Ecto neural progenitor cell (in vitro differentiated cells): ENCODE data around the gene RPS6KL1.
"Not testable (repeated sequence)": the region's sequence is repeated elsewhere in the genome, so short reads cannot be mapped to it uniquely, and the experiment has no call there.

Source experiments
- DNase-seq: peaks from one replicate; pipeline ENCODE4 v3.0.0-alpha.2; 2018; ENCODE audit warnings: low spot score

RPS6KL1 gene

DNA sequence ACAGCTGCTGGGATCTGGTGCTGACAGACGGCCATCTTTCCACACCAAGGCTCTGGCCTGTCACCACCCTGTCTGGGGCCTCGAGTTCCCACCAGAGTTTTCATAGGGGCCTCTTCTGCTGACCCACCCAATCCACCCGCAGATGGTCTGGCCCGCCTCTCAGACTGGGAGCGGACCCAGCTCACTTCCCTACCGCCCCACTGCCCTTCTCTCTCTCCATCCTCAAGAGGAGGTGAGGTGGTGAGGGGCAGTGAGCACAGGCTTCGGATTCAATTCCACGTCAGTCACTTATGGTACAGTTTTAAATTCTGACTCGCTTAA is 12.3 kb upstream of the RPS6KL1 start:
- DNase-seq, result peak; percentile 35

- DNase-seq, result peak; percentile 49
Observed at GRCh38 chr14:74934476-74935359, 11.7 kb upstream of the RPS6KL1 start.

DNA sequence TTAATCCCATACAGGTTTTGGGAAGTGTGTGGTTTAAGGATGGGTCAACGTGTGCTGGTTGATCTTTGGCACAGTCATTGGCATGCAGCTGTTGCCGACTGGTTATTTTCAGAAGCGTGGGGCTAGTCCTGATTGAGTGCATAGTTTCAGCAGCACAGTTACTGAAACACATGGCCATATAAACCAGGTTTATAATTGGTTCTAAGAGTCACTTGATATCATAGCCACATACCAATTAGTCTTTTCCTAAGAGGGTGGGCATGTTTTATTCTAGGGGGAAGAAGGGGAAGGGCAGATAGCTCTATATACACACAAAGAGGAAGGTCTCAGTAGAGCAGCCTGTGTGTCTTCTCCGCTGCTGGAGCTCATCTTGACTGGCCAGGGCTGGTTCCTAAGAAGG is 11.0 kb upstream of the RPS6KL1 start:
- DNase-seq, result no peak

- DNase-seq, result not testable (repeated sequence)
Observed at GRCh38 chr14:74932936-74933335, 9.9 kb upstream of the RPS6KL1 start.

- no peak for DNase-seq
Observed at GRCh38 chr14:74932401-74932901, 9.4 kb upstream of the RPS6KL1 start.

DNA sequence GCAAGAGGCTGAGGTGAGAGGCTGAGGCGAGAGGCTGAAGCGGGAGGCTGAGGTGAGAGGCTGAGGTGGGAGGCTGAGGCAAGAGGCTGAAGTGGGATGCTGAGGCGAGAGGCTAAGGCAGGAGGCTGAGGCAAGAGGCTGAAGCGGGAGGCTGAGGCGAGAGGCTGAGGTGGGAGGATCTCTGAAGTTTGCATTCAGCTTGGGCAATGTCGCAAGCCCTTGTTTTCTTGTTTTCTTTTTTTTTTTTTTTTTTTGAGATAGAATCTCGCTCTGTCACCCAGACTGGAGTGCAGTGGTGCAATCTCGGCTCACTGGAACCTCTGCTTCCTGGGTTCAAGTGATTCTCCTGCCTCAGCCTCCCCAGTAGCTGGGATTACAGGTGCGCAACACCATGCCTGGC is 8.7 kb upstream of the RPS6KL1 start:
- not testable (repeated sequence) for DNase-seq

- DNase-seq, result no peak
Observed at GRCh38 chr14:74929242-74929641, 6.2 kb upstream of the RPS6KL1 start.

- no peak for DNase-seq
Observed at GRCh38 chr14:74927225-74927624, 4.2 kb upstream of the RPS6KL1 start.

DNA sequence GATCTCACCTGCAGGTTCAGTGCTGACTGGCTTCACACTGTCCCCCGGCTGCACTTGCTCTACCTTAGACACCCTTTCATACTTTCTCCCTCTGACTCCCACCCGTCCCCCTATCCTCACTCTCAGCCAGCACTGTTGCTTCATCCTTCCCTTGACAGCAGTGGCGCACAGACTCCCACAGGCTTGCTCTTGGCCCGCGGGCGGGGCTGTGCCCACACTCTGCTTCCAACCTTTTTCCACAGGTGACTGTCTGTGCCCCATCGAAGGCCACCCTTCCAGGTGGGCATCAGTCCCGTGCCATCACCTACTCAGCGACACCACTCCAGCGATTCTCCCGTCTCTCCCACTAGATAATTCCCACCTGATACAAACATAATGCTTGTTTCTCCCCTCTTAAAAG is 1.0 kb upstream of the RPS6KL1 start:
- DNase-seq, result no peak

DNA sequence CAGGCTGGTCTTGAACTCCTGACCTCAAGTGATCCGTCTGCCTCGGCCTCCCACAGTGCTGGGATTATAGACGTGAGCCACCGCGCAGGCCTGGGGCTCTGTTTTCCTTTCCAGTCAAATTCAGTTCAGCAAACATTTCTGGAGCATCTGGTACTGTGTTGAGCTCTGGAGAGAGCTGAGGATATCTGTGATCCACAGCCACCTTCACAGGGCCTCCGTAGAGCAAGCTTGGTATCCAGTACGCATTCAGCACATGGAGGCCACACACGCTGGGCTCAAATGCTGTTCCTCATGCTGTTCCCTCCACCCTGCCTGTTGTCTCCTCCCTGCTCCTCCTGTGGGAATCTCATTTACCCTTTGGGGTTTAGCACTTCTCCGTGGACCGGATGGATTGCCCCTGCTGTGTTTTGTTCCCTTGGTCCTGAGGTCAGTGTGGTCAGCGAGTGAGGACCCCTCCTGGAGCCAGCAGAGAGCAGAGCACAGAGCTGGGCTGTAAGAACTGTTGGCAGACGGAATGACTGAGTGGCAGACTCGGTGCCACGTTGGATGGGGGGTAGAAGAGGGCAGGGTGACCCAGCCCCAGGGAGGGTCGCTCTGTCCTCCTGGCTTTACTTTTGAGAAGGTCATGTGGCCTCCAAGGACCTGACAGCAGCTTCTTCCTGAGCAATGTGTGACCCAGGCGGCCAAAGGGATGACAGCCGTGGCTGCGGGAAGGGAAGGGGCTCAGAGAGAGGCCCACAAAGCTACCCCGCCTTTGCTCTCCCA is 891 bp downstream of the RPS6KL1 start:
- no peak for DNase-seq

DNA sequence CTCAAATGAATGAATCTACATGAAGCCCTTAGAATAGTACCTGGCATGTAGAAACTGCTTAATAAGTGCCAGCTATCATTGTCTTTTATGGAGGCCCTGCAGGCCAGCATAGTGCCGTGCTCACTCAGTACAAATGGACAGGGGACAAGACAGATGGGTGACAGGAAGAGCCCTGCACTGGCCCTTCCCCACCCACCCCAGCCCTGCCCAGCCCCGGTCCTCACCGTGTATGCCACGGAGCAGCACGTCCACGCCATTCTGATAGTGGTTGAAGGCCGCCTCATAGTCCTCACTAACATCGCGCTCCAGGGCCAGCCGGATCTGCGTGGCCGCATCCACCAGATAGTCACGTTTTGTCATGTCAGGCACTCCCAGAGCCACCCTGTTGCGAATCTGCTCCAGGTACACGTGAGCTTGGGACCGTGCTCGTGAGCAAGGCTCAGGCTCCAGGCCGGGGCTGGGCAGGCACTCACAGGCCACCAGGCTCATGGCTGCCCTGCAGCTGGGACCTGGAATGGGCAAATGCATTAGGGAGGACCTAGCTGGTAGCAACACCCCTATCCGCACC is 1.9 kb downstream of the RPS6KL1 start:
- DNase-seq, result no peak

GRCh38 chr14:74920281-74920680 is 2.8 kb downstream of the RPS6KL1 start:
- DNase-seq, result no peak

GRCh38 chr14:74919421-74920165 is 3.5 kb downstream of the RPS6KL1 start:
- DNase-seq, result no peak

GRCh38 chr14:74918380-74918779 is 4.7 kb downstream of the RPS6KL1 start:
- DNase-seq, result no peak

DNA sequence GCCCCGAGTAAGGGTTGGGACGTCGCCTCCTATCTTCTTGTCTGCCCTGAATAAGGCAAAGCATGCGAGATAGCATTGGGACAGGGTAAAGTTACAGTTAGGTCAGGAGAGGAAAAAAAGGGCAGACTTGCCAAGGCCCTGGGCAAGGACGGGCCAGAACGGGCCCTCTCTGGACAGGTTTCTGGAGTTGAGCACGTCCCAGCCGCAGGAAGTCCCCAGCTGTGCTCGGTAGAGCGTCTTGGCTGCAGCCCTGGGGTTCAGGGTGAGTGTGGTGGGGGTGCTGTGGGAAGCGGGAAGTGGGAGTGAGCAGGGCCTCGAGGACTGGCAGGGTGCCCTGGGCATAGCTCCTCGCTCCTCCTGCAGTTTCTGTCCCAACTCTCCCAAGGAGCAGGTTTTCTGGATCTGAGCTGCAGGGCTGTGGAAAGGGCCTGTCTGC is 5.4 kb downstream of the RPS6KL1 start:
- no peak for DNase-seq

- no peak for DNase-seq
Observed at GRCh38 chr14:74917178-74917543, 5.9 kb downstream of the RPS6KL1 start.

DNA sequence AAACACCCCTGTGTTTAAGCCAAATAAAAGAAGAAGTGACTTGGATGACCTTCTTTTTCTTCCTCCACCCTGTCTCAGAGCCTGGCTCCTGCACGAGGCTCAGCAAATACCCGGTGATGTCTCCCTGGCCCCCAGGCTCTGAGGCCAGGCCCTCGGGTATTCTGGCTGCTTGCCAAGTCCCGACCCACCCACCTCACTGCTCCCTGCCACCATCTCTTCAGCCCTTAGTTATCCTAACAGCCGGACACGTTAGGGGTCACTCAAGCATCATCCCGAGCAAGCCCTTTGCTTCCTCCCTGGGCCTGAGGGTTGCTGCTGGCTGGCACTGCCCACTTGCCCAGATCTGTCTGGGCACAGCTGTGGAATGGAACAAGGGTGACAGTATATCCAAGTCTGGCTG is 7.2 kb downstream of the RPS6KL1 start:
- DNase-seq, result no peak

- no peak for DNase-seq
Observed at GRCh38 chr14:74915426-74915825, 7.6 kb downstream of the RPS6KL1 start.

- DNase-seq, result peak; percentile 69
Observed at GRCh38 chr14:74913986-74914573, 9.0 kb downstream of the RPS6KL1 start.

- no peak for DNase-seq
Observed at GRCh38 chr14:74913393-74913910, 9.6 kb downstream of the RPS6KL1 start.

- DNase-seq, result no peak
Observed at GRCh38 chr14:74912801-74913200, 10.3 kb downstream of the RPS6KL1 start.

- no peak for DNase-seq
Observed at GRCh38 chr14:74912111-74912510, 10.9 kb downstream of the RPS6KL1 start.
